BLaER1 treated with 17β-estradiol and CSF1 and Interleukin-3, amounts not matched to agents 10 nM and 100 nM (cell line): ENCODE data around the gene HAGHL.
A peak's percentile ranks its signal among the peaks of the same experiment; 100 is the strongest.
"Not testable (repeated sequence)": the region's sequence is repeated elsewhere in the genome, so short reads cannot be mapped to it uniquely, and the experiment has no call there.

Experiments used
- H3K27ac ChIP-seq, 11 experiments: shearing (Covaris generic); formaldehyde crosslinking; 2 replicates each; pipeline ENCODE4 v1.8.1; 2022
- H3K27me3 ChIP-seq, 11 experiments: shearing (Covaris generic); formaldehyde crosslinking; 2 replicates each; pipeline ENCODE4 v1.8.1; 2022
- H3K36me3 ChIP-seq, 11 experiments: shearing (Covaris generic); formaldehyde crosslinking; 2 replicates each; pipeline ENCODE4 v1.8.1; 2022
- H3K4me1 ChIP-seq, 10 experiments: shearing (Covaris generic); formaldehyde crosslinking; 2 replicates each; pipeline ENCODE4 v1.8.1; 2022
- H3K4me2 ChIP-seq, 11 experiments: shearing (Covaris generic); formaldehyde crosslinking; 2 replicates each; pipeline ENCODE4 v1.8.1; 2022
- H3K4me3 ChIP-seq, 10 experiments: shearing (Covaris generic); formaldehyde crosslinking; 2 replicates each; pipeline ENCODE4 v1.8.1; 2022
- H3K9ac ChIP-seq, 11 experiments: shearing (Covaris generic); formaldehyde crosslinking; 2 replicates each; pipeline ENCODE4 v1.8.1; 2022
- H3K9me3 ChIP-seq, 11 experiments: shearing (Covaris generic); formaldehyde crosslinking; replicated peaks in 1 of 11; 2 replicates each; pipeline ENCODE4 v1.8.1; 2022
- H4K20me1 ChIP-seq, 11 experiments: shearing (Covaris generic); formaldehyde crosslinking; 2 replicates each; pipeline ENCODE4 v1.8.1; 2022
- Cebpa-rat ChIP-seq, 11 experiments: shearing (Covaris generic); IDR thresholded peaks; 2 replicates each; pipeline ENCODE4 v1.8.1; 2022

HAGHL gene

GRCh38 chr16:745739-746138, 18.8 kb downstream of the HAGHL start:
- TF ChIP-seq Cebpa-rat (IDR thresholded peaks at IDR 0.05) = no peak

GRCh38 chr16:746637-747036, 19.7 kb downstream of the HAGHL start:
- H3K9me3 ChIP-seq = no peaks in the 10 kb centered on the region
- H3K9ac ChIP-seq = no peak overlapping the region
- H3K27me3 ChIP-seq = no peaks in the 10 kb centered on the region
- peaks cover 0 to 10% (median 2%) of the 10 kb centered on the region in 10 experiments; a peak in 9 of 20 replicates for H3K4me1 ChIP-seq
- H4K20me1 ChIP-seq = no peaks in the 10 kb centered on the region
- no peak overlapping the region for H3K4me2 ChIP-seq
- TF ChIP-seq Cebpa-rat (IDR thresholded peaks at IDR 0.05) = no peak
- H3K27ac ChIP-seq = no peak overlapping the region
- no peak overlapping the region for H3K4me3 ChIP-seq
- no peaks in the 10 kb centered on the region for H3K36me3 ChIP-seq

More at GRCh38 chr16:745739-746138, 18.8 kb downstream of the HAGHL start:
- Histone ChIP-seq H3K27ac (no peak overlapping the region), H4K20me1 (no peaks in the 10 kb centered on the region), H3K9ac (no peak overlapping the region), H3K4me2 (no peak overlapping the region), H3K36me3 (no peaks in the 10 kb centered on the region), H3K9me3 (no peaks in the 10 kb centered on the region), H3K4me3 (no peak overlapping the region), H3K4me1 (peaks cover 0 to 15% (median 7%) of the 10 kb centered on the region in 10 experiments; a peak in 16 of 20 replicates), H3K27me3 (no peaks in the 10 kb centered on the region)

GRCh38 chr16:747978-748746, 21.3 kb downstream of the HAGHL start:
- H4K20me1 ChIP-seq = no peaks in the 10 kb centered on the region
- no peaks in the 10 kb centered on the region for H3K27me3 ChIP-seq
- no peak overlapping the region for H3K4me2 ChIP-seq
- H3K4me3 ChIP-seq = no peak overlapping the region
- TF ChIP-seq Cebpa-rat (IDR thresholded peaks at IDR 0.05) = no peak
- H3K36me3 ChIP-seq = no peaks in the 10 kb centered on the region
- no peak overlapping the region for H3K9ac ChIP-seq
- peaks cover 0 to 15% (median 0%) of the 10 kb centered on the region in 10 experiments; a peak in 8 of 20 replicates for H3K4me1 ChIP-seq
- no peaks in the 10 kb centered on the region for H3K9me3 ChIP-seq
- no peak overlapping the region for H3K27ac ChIP-seq

- no peaks in the 10 kb centered on the region for H3K27me3 ChIP-seq
- no peak overlapping the region for H3K4me3 ChIP-seq
- H3K9ac ChIP-seq = no peak overlapping the region
- no peaks in the 10 kb centered on the region for H3K9me3 ChIP-seq
- TF ChIP-seq Cebpa-rat (IDR thresholded peaks at IDR 0.05) = no peak
- no peaks in the 10 kb centered on the region for H4K20me1 ChIP-seq
- H3K4me1 ChIP-seq = peaks cover 0 to 24% (median 3%) of the 10 kb centered on the region in 10 experiments; a peak in 10 of 20 replicates
- H3K4me2 ChIP-seq = no peak overlapping the region
- no peaks in the 10 kb centered on the region for H3K36me3 ChIP-seq
- H3K27ac ChIP-seq = no peak overlapping the region
Observed at GRCh38 chr16:749010-749409, 22.1 kb downstream of the HAGHL start.

- H3K9me3 ChIP-seq = no peaks in the 10 kb centered on the region
- H3K27ac ChIP-seq = no peak overlapping the region
- H3K27me3 ChIP-seq = no peaks in the 10 kb centered on the region
- no peak overlapping the region for H3K4me3 ChIP-seq
- no peak overlapping the region for H3K9ac ChIP-seq
- H3K4me2 ChIP-seq = no peak overlapping the region
- peaks cover 6 to 39% (median 13%) of the 10 kb centered on the region in 10 experiments; a peak in 17 of 20 replicates for H3K4me1 ChIP-seq
- no peak for TF ChIP-seq Cebpa-rat (IDR thresholded peaks at IDR 0.05)
- H3K36me3 ChIP-seq = no peaks in the 10 kb centered on the region
- no peaks in the 10 kb centered on the region for H4K20me1 ChIP-seq
Observed at GRCh38 chr16:750485-750884, 23.6 kb downstream of the HAGHL start.

GRCh38 chr16:751152-752006, 24.5 kb downstream of the HAGHL start:
- Histone ChIP-seq H3K9me3 (peaks cover 0 to 3% (median 0%) of the 10 kb centered on the region in 11 experiments; a peak in 2 of 22 replicates), H3K9ac (no peak overlapping the region; a peak in 1 of 22 replicates), H3K4me3 (no peak overlapping the region), H4K20me1 (no peaks in the 10 kb centered on the region), H3K36me3 (no peaks in the 10 kb centered on the region), H3K4me2 (peak overlapping the region in 2 of 11 experiments; percentile 37 to 48; a peak in 3 of 22 replicates), H3K27me3 (no peaks in the 10 kb centered on the region), H3K4me1 (peaks cover 7 to 44% (median 14%) of the 10 kb centered on the region in 10 experiments; a peak in 18 of 20 replicates), H3K27ac (no peak overlapping the region)
- TF ChIP-seq Cebpa-rat (IDR thresholded peaks at IDR 0.05) = no peak

GRCh38 chr16:752007-752312, 25.1 kb downstream of the HAGHL start:
- H3K4me1 ChIP-seq = peaks cover 12 to 50% (median 20%) of the 10 kb centered on the region in 10 experiments
- peak overlapping the region in 3 of 11 experiments; percentile 15 to 48 (median 37); a peak in 5 of 22 replicates for H3K4me2 ChIP-seq
- no peaks in the 10 kb centered on the region for H4K20me1 ChIP-seq
- no peaks in the 10 kb centered on the region for H3K27me3 ChIP-seq
- peaks cover 0 to 5% (median 0%) of the 10 kb centered on the region in 11 experiments; a peak in 2 of 22 replicates for H3K9me3 ChIP-seq
- H3K27ac ChIP-seq = no peak overlapping the region; a peak in 1 of 22 replicates
- H3K9ac ChIP-seq = peak overlapping the region in 1 of 11 experiments; percentile 15; a peak in 2 of 22 replicates
- H3K4me3 ChIP-seq = no peak overlapping the region
- no peak for TF ChIP-seq Cebpa-rat (IDR thresholded peaks at IDR 0.05)
- H3K36me3 ChIP-seq = no peaks in the 10 kb centered on the region

- not testable (repeated sequence) for H4K20me1 ChIP-seq, H3K9me3 ChIP-seq, H3K4me3 ChIP-seq, H3K27me3 ChIP-seq, H3K36me3 ChIP-seq
- Histone ChIP-seq H3K27ac (peak overlapping the region in 3 of 11 experiments; percentile 49 to 67 (median 58); a peak in 7 of 22 replicates), H3K4me2 (peak overlapping the region in 8 of 11 experiments; percentile 12 to 84 (median 80); a peak in 14 of 22 replicates), H3K4me1 (peaks cover 25 to 64% (median 33%) of the 10 kb centered on the region in 10 experiments), H3K9ac (peak overlapping the region in 2 of 11 experiments; percentile 32 to 35; a peak in 3 of 22 replicates)
Observed at GRCh38 chr16:754121-754607, 27.3 kb downstream of the HAGHL start.

GRCh38 chr16:754656-755055, 27.8 kb downstream of the HAGHL start:
- TF ChIP-seq Cebpa-rat (IDR thresholded peaks at IDR 0.05) = no peak
- peak overlapping the region in 10 of 11 experiments; percentile 12 to 84 (median 65); a peak in 17 of 22 replicates for H3K4me2 ChIP-seq
- H3K36me3 ChIP-seq = no peaks in the 10 kb centered on the region

More at GRCh38 chr16:754656-755055, 27.8 kb downstream of the HAGHL start:
- Histone ChIP-seq H3K4me1 (peaks cover 25 to 64% (median 33%) of the 10 kb centered on the region in 10 experiments), H3K4me3 (no peak overlapping the region; a peak in 1 of 20 replicates), H3K27ac (peak overlapping the region in 3 of 11 experiments; percentile 49 to 67 (median 58); a peak in 6 of 22 replicates), H3K9me3 (peaks cover 0 to 5% (median 0%) of the 10 kb centered on the region in 11 experiments; a peak in 2 of 22 replicates), H4K20me1 (no peaks in the 10 kb centered on the region), H3K9ac (peak overlapping the region in 2 of 11 experiments; percentile 32 to 35; a peak in 3 of 22 replicates), H3K27me3 (no peaks in the 10 kb centered on the region)
